ENCODE data around the gene CLCNKA.

The CLCNKA gene

DNA sequence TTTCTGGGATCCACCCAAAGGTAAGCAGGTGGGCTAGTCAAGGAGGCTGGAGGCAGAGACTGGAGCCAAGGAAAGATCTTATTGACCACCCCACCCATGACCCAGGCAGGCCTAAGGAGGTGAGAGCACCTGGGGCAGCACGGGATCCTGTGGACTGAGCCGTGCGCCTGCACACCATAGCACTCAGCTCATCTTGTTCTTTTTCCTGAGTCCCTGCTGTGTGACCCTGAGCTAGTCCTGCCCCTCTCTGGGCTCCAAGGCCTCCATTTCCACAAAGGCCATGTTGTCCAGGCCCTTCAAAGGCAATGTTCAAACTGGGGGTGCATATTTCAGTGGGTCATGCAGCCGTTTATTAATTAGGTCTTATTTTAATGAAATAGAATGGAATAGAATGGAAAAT, 44.4 kb downstream of the CLCNKA start:
- DNase-seq: no peak

DNA sequence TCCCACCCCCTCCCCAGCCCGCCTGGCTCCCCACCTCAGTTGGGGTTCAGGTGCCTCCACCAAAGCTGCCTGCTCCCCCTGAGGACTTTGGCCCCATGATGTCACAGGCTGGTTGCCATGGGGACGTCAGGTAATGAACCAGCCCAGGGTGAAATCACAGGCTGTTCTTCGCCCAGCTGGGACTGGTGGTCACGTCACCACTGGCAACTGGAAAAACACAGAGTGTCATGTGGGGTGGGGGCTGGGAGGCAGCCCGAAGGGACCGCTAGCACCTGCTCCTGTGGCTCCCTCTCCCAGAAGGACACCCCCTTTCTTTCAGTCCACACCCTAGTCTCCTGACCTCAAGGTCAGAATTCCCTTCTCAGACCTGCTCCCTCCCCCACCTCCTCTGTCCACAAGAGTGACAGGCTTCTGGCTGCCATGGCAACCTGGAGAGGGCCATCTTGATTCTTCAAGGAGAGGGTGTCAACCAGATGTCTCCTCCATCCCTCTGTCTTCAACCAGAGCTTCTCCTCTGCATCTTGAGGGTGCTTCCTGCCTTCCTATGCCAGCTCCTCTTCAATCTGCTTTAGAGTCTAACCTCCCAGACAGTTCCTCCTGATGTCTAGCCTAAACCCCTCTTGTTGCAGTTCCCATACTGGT, 45.4 kb downstream of the CLCNKA start:
- DNase-seq: no peak

GRCh38 chr1:16067933-16068332, 46.1 kb downstream of the CLCNKA start:
- DNase-seq: no peak

- no peak for DNase-seq
Measured at GRCh38 chr1:16068356-16069270, 46.8 kb downstream of the CLCNKA start.

DNA sequence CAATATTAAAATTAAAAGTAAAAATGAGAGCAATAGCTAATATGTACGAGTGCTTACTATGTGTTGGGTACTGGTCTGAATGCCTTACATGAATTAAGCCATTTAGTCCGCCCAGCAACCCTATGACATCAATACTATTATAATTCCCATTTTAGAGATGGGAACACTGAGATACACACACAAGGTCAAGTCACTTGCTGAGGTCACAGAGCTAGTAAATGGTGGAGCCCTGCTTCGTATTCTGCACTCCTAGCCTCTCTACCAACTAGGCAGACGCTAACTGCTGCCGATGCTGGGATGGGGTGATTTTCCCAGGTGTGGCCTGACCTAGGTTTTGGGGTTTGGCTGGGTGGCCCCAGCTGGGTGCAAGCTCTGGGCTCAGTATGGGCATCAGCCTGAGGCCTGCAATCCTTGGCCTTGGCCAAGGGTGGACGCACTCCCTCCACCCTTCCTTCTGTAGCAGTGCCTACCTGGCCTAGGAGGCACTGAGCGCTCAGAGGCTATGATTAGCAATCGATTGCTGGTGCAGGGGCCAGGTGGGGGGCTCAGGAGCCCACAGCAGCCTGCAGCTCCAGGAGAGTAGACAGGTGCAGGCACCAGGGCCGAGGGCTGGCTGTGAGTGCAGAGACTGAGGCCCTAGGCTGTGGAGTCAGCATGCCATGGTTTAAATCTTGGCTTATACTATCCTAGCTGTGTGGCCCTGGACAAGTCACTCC, 49.0 kb downstream of the CLCNKA start:
- DNase-seq: no peak

- DNase-seq: no peak
Measured at GRCh38 chr1:16071614-16072013, 49.8 kb downstream of the CLCNKA start.

GRCh38 chr1:16072095-16072494, 50.3 kb downstream of the CLCNKA start:
- no peak for DNase-seq

DNA sequence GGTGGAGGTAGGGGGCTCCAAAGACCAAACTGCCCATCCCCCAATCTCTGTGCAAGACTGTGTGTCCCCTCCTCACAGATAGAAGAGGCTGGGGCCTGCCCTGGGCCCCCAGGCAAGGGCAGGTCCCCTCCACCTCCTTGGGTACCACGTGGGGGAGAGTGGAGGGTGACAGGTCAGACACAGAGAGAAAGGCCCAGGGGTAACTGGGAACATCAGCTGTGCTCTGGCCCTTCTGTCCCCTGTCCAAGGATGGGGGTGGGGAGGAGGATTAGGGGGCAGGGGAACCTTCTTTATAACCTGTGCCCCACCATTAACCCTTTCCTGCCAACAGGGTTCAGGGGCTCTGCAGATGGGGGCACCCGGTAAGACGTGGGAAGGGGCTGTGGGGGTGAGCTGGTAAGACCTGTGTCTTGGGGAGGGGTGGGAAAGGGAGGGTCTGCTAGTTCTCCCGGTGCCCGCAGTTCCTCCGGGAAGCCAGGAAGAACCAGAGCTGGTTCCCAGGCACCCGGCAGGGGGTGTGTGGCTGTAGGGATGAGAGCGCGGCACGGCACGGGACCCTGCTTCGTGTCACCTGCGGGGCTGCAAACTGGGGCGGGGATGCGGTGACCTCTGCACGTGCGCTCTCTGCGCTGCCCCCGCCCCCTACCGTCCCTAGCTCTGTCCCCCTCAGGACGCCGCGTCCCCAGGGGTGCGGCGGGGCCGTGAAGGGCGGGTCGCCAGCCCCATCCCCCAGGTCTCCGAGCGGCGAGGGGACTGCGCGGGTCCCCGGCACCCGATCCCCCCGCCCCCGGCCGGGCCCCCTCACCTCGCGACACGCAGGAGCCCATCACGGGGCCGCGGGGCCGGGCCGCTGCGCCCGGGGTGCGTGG, 51.0 kb downstream of the CLCNKA start:
- no peak for DNase-seq

DNA sequence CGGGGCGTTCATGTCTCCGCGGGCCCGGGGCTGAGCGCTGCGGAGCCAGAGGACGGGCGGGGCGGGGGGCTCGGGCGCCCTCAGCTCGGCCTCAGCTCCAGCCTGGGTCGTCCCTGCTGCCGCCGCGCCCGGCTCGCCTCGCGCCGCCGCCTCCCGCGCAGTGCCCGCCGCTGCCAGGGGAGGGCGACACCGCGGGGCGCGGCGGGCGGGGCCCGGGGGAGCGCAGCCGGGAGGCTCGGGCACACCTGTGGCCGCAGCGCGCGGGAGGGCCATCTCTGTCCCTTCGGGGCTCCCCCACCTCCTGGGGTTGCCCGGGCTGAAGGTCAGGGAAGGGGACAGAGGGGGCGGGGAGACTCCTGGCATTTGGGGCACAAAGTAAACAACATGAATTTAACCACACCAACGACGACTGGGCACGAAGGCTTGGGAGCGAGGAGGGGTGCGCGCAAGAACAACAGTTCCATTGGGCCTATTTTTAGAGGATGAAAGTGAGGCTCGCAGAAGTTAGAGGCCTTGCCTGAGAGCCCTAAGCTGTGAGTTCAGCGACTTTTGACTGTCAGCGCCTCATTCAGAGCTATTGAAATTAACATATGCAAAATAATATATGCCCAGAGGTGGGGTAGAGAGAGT, 51.8 kb downstream of the CLCNKA start, which contains the start of gene FAM131C:
TSS of gene FAM131C (minus strand) at position 162 of the 630 bp plus-strand sequence. CDS start 209 bp downstream, outside the sequence.
- no peak for DNase-seq

GRCh38 chr1:16074217-16074616, 52.4 kb downstream of the CLCNKA start:
- DNase-seq: no peak

DNA sequence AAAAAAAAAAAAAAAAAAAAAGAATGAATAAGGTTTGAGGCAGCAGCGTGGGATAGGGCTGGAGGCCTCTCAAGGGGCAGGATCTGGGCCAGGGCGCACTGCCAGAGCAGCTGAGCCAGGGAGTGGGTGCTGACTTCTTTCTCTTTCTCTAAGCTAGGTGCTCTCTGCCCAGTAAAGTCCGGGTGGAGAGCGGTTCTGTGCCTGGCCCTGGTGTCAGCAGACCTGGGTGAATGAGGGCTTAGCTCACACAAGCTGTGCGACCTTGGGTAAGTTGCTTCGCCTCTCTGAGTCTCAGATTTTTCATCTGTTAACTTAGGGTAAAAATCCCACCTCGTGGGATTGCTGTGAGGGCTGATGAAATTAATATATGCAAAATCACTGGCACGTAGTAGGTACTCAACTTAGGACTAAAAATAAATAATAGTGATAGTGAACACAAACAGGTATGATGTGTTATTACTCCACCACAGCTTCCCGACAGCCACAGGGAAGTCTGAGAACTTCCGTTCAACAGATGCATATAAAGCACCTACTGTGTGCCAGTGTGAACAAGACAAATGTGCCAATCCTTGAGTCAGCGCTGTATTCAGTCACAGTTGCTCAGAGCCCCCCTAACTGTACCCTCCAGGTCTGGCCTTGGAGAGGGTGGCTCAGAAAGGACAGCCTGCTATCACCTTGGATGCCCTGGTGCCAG, 53.6 kb downstream of the CLCNKA start:
- no peak for DNase-seq

- DNase-seq: no peak
Measured at GRCh38 chr1:16076031-16076864, 54.4 kb downstream of the CLCNKA start.

DNA sequence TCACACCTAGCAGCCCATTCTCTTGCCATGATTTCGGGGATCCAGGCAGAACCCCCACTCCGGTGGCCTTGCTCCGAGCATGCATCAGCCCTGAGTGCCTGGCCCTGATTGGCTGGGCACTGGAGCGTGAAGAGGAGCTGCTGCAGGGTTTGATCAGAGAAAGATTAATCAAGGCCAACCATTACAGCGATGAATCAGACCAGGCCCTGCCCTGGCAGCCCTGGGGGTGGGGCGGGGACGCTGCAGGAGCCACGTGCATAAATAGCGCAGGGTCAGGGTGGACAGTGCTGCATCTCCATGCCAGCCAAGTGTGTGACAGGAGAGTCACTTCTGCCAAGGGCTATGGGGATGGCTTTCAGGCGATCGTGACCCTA, 55.0 kb downstream of the CLCNKA start:
- DNase-seq: no peak

- DNase-seq: no peak
Measured at GRCh38 chr1:16077406-16078245, 55.8 kb downstream of the CLCNKA start.

DNA sequence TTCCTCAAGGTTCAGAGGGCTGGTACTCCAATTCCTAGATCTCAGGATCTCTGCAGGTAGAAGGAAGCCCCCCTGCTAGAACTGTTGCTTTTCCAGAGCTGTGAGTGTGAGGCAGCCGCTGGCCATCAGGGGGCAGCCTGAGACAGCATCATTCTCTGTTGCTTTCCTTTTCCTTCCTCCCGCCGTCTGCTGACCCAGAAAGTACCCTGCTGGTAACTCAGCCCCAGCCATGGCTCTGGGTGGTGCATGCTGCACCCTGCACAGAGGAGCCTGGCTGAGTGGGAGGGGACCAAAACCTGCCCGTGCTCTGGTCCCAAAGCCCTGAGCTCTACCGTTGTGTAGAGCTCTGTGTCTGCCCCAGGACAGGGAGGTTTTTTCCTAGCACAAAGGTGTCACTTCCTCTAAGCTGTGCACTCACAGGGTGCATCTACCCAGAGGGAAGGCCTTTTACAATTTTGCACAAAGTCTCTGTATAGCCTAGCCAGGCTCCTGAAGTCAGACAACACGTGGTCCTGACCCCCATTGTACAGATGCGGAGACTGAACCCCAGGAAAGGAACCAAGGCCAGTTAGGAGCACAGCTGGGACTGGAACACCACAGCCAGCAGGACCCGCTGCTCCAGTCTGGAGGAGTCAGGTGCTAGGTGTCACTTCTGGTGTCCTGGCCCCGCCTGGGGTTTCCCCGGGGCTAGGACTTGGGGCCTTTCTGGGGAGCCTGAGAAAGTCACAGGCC, 57.3 kb downstream of the CLCNKA start:
- peak; percentile 90 for DNase-seq

GRCh38 chr1:16080422-16081150, 58.8 kb downstream of the CLCNKA start:
- DNase-seq: no peak

- no peak for DNase-seq
Measured at GRCh38 chr1:16081636-16082035, 59.8 kb downstream of the CLCNKA start.

All from right forelimb (tissue), 1 donor.